ENCODE data around the gene LENEP. TPM values are rescaled to one million over a fixed set of nuclear protein-coding genes. Genes with fewer than 3 reads are reported as not detected.

The LENEP gene
- total RNA-seq, 1 experiment from 2014 or later = 2.8 TPM

GRCh38 chr1:154952664-154953063 lies 40.7 kb upstream of the LENEP start:
- H4K5ac ChIP-seq (ENCODE audit: insufficient read length, low read depth, low read length) = no peak overlapping the region
- Mint-ChIP-seq H3K4me3 (no peak overlapping the region), H3K4me1 (peaks cover 44 to 48% of the 10 kb centered on the region in 2 experiments), H3K27ac (peak overlapping the region in 2 of 3 experiments; percentile 7 to 59; a peak in 1 of 7 replicates), H3K9me3 (no peaks in the 10 kb centered on the region), H3K36me3 (ENCODE audit: insufficient read depth in 1 of 3, low read depth in 3 of 3) (peaks cover 2 to 10% (median 9%) of the 10 kb centered on the region in 3 experiments; a peak in 6 of 7 replicates), H3K27me3 (ENCODE audit: low read depth) (no peaks in the 10 kb centered on the region)
- no peak overlapping the region for H2BK15ac ChIP-seq (ENCODE audit: low read depth, low read length)
- no peak for TF ChIP-seq CTCF (conservative IDR thresholded peaks at IDR 0.05)
- no peak overlapping the region for H4K8ac ChIP-seq (replicated peaks; ENCODE audit: insufficient read length, low read depth, low read length)
- H3K4ac ChIP-seq (ENCODE audit: low read depth, low read length) = no peak overlapping the region
- H2BK20ac ChIP-seq (ENCODE audit: low read depth, low read length, poor library complexity, severe bottlenecking) = no peak overlapping the region
- peaks cover 4% of the 10 kb centered on the region; the same call in 1 of the 2 replicates for H3K4me1 ChIP-seq (ENCODE audit: insufficient read depth, low read length)
- H4K20me1 ChIP-seq (ENCODE audit: control insufficient read depth, insufficient read depth, insufficient read length) = no peaks in the 10 kb centered on the region
- H3K23me2 ChIP-seq (ENCODE audit: insufficient read length, low read depth, low read length, poor library complexity, severe bottlenecking) = peaks cover 16% of the 10 kb centered on the region
- no peak overlapping the region for H3K56ac ChIP-seq (ENCODE audit: insufficient read length, low read depth, low read length)
- no peaks in the 10 kb centered on the region for H3K27me3 ChIP-seq (ENCODE audit: insufficient read depth, low read length)
- H2BK120ac ChIP-seq (ENCODE audit: low read depth, low read length, poor library complexity, severe bottlenecking) = no peak overlapping the region
- H3K18ac ChIP-seq (ENCODE audit: insufficient read length, low read depth, low read length) = no peak overlapping the region
- H3K9ac ChIP-seq (ENCODE audit: extremely low read depth, insufficient read length, low read length) = no peak overlapping the region
- no peak overlapping the region for H3K23ac ChIP-seq (ENCODE audit: insufficient read length, low read depth, low read length)
- DNase-seq = no peak
- H3K14ac ChIP-seq (ENCODE audit: insufficient read depth, low read length) = no peak overlapping the region
- no peak overlapping the region for H3T11ph ChIP-seq (ENCODE audit: low read length)
- no peak overlapping the region for H2AFZ ChIP-seq (ENCODE audit: low read length)
- H3K4me2 ChIP-seq (ENCODE audit: insufficient read depth, insufficient read length, low read length) = no peak overlapping the region
- no peak overlapping the region for H2BK12ac ChIP-seq (ENCODE audit: insufficient read length, low read depth, low read length)
- no peak overlapping the region for H3K27ac ChIP-seq (ENCODE audit: insufficient read length, low read depth, low read length)
- WGBS (ENCODE audit: extremely low coverage, insufficient read length, low lambda C conversion rate) = no CpG with 5 or more reads among the region's 6 CpGs
- H4K91ac ChIP-seq (ENCODE audit: insufficient read length, low read depth, low read length) = no peak overlapping the region
- no peak overlapping the region for H2AK5ac ChIP-seq (ENCODE audit: insufficient read length, low read length)
- no peak overlapping the region for H2BK5ac ChIP-seq (ENCODE audit: insufficient read length, low read length)
- H3K79me2 ChIP-seq (ENCODE audit: insufficient read depth, low read length) = no peaks in the 10 kb centered on the region
- no peaks in the 10 kb centered on the region for H3K79me1 ChIP-seq (ENCODE audit: insufficient read depth, low read depth, low read length, poor library complexity, severe bottlenecking)
- H3K9me3 ChIP-seq (ENCODE audit: control insufficient read depth, low read depth, low read length) = no peaks in the 10 kb centered on the region
